ENCODE results near the gene PDLIM7. TPM values are rescaled to one million over a fixed set of nuclear protein-coding genes. Genes with fewer than 3 reads are reported as not detected.

Gene PDLIM7
- total and polyA plus RNA-seq, 10 of the 15 experiments (the other 5 are each of a cell fraction or from before 2014, with no cell fraction given): 0.82 to 36.6 (median 19.3) TPM

DNA sequence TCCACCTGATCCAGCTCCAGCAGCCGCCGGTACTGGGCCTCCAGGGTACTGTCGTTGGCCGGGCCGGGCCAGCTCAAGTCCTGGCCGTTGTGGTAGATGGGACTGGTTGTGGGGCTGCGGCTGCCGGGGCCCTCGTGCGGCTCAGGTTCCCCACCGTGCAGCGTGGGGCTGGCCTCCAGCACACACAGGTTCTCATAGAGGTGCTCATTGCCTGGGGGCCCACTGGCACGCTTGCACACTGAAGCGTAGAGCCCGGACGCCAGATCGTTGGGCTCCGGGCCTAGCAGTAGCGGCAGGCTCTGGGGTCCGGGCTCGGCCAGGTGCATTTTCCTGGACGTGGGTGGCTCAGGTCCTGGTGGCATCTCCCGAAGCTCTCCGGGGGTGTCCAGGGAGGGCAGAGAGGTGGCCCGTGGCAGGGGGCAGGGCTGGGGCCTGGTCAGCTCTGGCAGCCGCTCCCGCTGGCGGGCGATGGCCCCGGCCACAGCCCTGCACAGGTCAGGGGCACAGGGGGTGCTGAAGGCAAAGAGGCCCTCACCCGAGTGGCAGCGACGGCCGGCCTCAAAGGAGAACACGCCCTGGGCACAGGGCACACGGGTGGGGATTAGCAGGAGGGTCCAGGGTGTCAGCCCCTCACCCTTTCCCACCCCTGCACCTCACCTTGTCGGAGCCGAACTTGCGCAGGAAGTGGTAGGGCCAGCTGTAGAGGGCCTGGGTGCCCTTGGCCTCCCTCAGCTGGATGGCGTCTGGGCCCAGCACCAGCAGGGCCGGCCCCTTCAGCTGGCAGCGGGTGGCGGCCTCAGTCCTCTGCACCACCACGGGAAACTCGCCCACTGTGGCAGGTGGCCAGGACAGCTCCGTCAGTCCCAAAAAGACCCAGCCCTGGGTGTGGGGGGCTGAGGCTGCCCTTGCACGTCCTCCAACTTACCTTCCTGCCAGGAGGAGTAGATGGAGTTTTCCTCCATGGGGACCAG lies 7.0 kb upstream of the PDLIM7 start (continued):
- TF ChIP-seq SKIL (IDR thresholded peaks at IDR 0.05; ENCODE audit: low read depth, poor library complexity, severe bottlenecking) (no peak), NFIC (IDR thresholded peaks at IDR 0.05; ENCODE audit: low read depth, low read length) (no peak), SP1 (IDR thresholded peaks at IDR 0.05; ENCODE audit: low read depth, low read length) (no peak), EED (IDR thresholded peaks at IDR 0.05; ENCODE audit: low read depth) (no peak), REST (IDR thresholded peaks at IDR 0.05; ENCODE audit: low read depth, low read length) (no peak), RCOR1 (conservative IDR thresholded peaks at IDR 0.05; ENCODE audit: low read depth, low read length) (no peak), KAT2A (conservative IDR thresholded peaks at IDR 0.05; ENCODE audit: control insufficient read depth, low read depth, low read length) (no peak)

All from GM12878 (cell line).